ENCODE measurements around the gene SPATA24. TPM values are rescaled to one million over a fixed set of nuclear protein-coding genes. Genes with fewer than 3 reads are reported as not detected.

Gene SPATA24
- total RNA-seq, 1 experiment from 2014 or later, result 6.5 TPM

- no TSS peak for BruUV-seq (replicated peaks)
- intact Hi-C loops (cut with micrococcal nuclease; ENCODE audit: unreplicated experiment), result no loop called here
- H3K4me1 ChIP-seq (replicated peaks; ENCODE audit: insufficient read depth), result no peaks in the 10 kb centered on the region
- no peaks in the 10 kb centered on the region for H3K9me3 ChIP-seq (ENCODE audit: insufficient read depth, low read depth)
- H3K27me3 ChIP-seq (ENCODE audit: insufficient read depth, low read depth), result no peaks in the 10 kb centered on the region
- DNase-seq, result no peak
- H3K4me3 ChIP-seq, result no peak overlapping the region
- no peaks in the 10 kb centered on the region for H3K9me2 ChIP-seq (ENCODE audit: insufficient read depth)
- H2AFZ ChIP-seq, result no peak overlapping the region
- no peak overlapping the region for H3K27ac ChIP-seq
- ChIA-PET CTCF (interaction anchor here (0.6 kb wide), 1 partner anchor 219 kb away, joined by 3 read pairs; no protein-coding TSS in a partner anchor), POLR2A (ENCODE audit: unreplicated experiment) (interaction anchor here (0.7 kb wide), 1 partner anchor 43 kb away, joined by 29 read pairs; no protein-coding TSS in a partner anchor)
- H3F3A ChIP-seq (ENCODE audit: insufficient read depth, low read depth), result no peaks in the 10 kb centered on the region
- TF ChIP-seq, protein P1, sequence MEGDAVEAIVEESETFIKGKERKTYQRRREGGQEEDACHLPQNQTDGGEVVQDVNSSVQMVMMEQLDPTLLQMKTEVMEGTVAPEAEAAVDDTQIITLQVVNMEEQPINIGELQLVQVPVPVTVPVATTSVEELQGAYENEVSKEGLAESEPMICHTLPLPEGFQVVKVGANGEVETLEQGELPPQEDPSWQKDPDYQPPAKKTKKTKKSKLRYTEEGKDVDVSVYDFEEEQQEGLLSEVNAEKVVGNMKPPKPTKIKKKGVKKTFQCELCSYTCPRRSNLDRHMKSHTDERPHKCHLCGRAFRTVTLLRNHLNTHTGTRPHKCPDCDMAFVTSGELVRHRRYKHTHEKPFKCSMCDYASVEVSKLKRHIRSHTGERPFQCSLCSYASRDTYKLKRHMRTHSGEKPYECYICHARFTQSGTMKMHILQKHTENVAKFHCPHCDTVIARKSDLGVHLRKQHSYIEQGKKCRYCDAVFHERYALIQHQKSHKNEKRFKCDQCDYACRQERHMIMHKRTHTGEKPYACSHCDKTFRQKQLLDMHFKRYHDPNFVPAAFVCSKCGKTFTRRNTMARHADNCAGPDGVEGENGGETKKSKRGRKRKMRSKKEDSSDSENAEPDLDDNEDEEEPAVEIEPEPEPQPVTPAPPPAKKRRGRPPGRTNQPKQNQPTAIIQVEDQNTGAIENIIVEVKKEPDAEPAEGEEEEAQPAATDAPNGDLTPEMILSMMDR (conservative IDR thresholded peaks at IDR 0.05), result no peak
- no peak for TF ChIP-seq EZH2 (IDR thresholded peaks at IDR 0.05; ENCODE audit: low read depth)
- no peaks in the 10 kb centered on the region for H3K36me3 ChIP-seq (ENCODE audit: low read depth)
- no peak overlapping the region for H3K4me2 ChIP-seq
- no peaks in the 10 kb centered on the region for H4K20me1 ChIP-seq (ENCODE audit: insufficient read depth)
- no peaks in the 10 kb centered on the region for H3K79me2 ChIP-seq (ENCODE audit: low read depth)
Observed at GRCh38 chr5:139417214-139417613, 13.3 kb upstream of the SPATA24 start.

DNA sequence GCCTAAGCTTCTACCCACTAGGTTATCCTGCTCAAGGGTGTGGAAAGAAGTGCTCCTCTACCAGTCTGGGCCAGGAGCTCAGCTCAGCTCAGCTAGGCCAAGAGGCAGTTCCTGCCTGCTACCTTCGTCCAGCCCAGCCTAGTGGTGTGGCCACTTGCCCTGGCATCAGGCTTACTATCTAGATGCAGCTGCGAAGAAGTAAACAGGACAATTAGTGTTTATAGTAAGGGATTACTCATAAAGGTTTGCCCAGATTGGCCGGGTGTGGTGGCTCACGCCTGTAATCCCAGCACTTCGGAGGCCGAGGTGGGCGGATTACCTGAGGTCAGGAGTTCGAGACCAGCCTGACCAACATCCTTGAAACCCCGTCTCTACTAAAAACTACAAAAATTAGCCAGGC lies 12.8 kb upstream of the SPATA24 start:
- no peaks in the 10 kb centered on the region for H3F3A ChIP-seq (ENCODE audit: insufficient read depth, low read depth)
- no peaks in the 10 kb centered on the region for H3K27me3 ChIP-seq (ENCODE audit: insufficient read depth, low read depth)
- ChIA-PET CTCF (no interaction called here), POLR2A (ENCODE audit: unreplicated experiment) (interaction anchor here (0.6 kb wide), 1 partner anchor 90 kb away, joined by 4 read pairs; no protein-coding TSS in a partner anchor)
- H3K9me2 ChIP-seq (ENCODE audit: insufficient read depth), result no peaks in the 10 kb centered on the region
- no peak overlapping the region for H2AFZ ChIP-seq
- no peak overlapping the region for H3K27ac ChIP-seq
- TF ChIP-seq, protein P1 (conservative IDR thresholded peaks at IDR 0.05), result no peak
- no peak for TF ChIP-seq EZH2 (IDR thresholded peaks at IDR 0.05; ENCODE audit: low read depth)
- no TSS peak for BruUV-seq (replicated peaks)
- no peaks in the 10 kb centered on the region for H3K9me3 ChIP-seq (ENCODE audit: insufficient read depth, low read depth)
- no peaks in the 10 kb centered on the region for H4K20me1 ChIP-seq (ENCODE audit: insufficient read depth)
- no peak for DNase-seq
- H3K36me3 ChIP-seq (ENCODE audit: low read depth), result no peaks in the 10 kb centered on the region
- H3K79me2 ChIP-seq (ENCODE audit: low read depth), result no peaks in the 10 kb centered on the region
- no peak overlapping the region for H3K4me3 ChIP-seq
- H3K4me1 ChIP-seq (replicated peaks; ENCODE audit: insufficient read depth), result no peaks in the 10 kb centered on the region
- no peak overlapping the region for H3K4me2 ChIP-seq
- intact Hi-C loops (cut with micrococcal nuclease; ENCODE audit: unreplicated experiment), result no loop called here

DNA sequence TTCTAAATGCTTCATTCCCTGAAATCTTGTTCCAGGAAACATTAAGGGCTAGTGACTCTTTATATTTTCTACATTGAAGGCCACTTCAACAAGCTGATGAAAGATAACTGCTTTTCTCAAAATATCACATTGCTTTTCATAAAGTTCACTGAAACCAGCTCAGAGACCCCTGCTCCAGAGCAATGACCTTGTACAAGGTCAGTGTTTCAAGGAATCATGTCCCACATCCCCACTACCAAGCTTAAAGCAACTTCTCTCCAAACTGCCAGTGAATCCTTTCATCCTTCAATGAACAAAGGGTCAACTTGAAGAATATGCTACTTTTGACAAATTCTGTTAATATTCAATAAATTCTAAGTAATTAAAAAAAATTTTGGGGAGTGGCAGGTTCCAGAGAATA lies 12.0 kb upstream of the SPATA24 start:
- no peak overlapping the region for H3K27ac ChIP-seq
- no peaks in the 10 kb centered on the region for H3F3A ChIP-seq (ENCODE audit: insufficient read depth, low read depth)
- H3K9me3 ChIP-seq (ENCODE audit: insufficient read depth, low read depth), result no peaks in the 10 kb centered on the region
- H3K4me3 ChIP-seq, result no peak overlapping the region
- no peak for DNase-seq
- H4K20me1 ChIP-seq (ENCODE audit: insufficient read depth), result no peaks in the 10 kb centered on the region
- ChIA-PET POLR2A (ENCODE audit: unreplicated experiment) (interaction anchor here (0.6 kb wide), 1 partner anchor 91 kb away, joined by 4 read pairs; no protein-coding TSS in a partner anchor), CTCF (no interaction called here)
- no peak overlapping the region for H2AFZ ChIP-seq
- no peaks in the 10 kb centered on the region for H3K4me1 ChIP-seq (replicated peaks; ENCODE audit: insufficient read depth)
- no peaks in the 10 kb centered on the region for H3K27me3 ChIP-seq (ENCODE audit: insufficient read depth, low read depth)
- BruUV-seq (replicated peaks), result no TSS peak
- H3K4me2 ChIP-seq, result no peak overlapping the region
- H3K9me2 ChIP-seq (ENCODE audit: insufficient read depth), result no peaks in the 10 kb centered on the region
- H3K79me2 ChIP-seq (ENCODE audit: low read depth), result no peaks in the 10 kb centered on the region
- intact Hi-C loops (cut with micrococcal nuclease; ENCODE audit: unreplicated experiment), result no loop called here
- no peaks in the 10 kb centered on the region for H3K36me3 ChIP-seq (ENCODE audit: low read depth)
- no peak for TF ChIP-seq EZH2 (IDR thresholded peaks at IDR 0.05; ENCODE audit: low read depth)
- TF ChIP-seq, protein P1 (conservative IDR thresholded peaks at IDR 0.05), result no peak
